GM10248 (cell line): Measurements from ENCODE around the gene FOXL1.

ENCODE experiments used
- CTCF ChIA-PET: fragments of 300-600 bp; sonication (Branson Sonifier 250); formaldehyde crosslinking; extraction: SDS; loops from one replicate; lab custom pipeline; 2021; ENCODE audit warnings: antibody characterized with exemption; lab: Yijun Ruan, JAX
- POLR2A ChIA-PET: fragments of 350-650 bp; sonication (Branson Sonifier 250); formaldehyde crosslinking; extraction: SDS; loops from one replicate; lab custom pipeline; 2020; ENCODE audit warnings: antibody characterized with exemption; lab: Yijun Ruan, JAX
- DNase-seq: peaks from one replicate; pipeline ENCODE4 v3.0.0; 2012; ENCODE audit errors: extremely low spot score
- TF ChIP-seq, protein P1 (sequence below): IDR thresholded peaks from 2 replicates; pipeline ENCODE4 v1.5.1; 2012; ENCODE audit warnings: mild to moderate bottlenecking, low read depth; ENCODE audit errors: extremely low read depth, missing control alignments, control extremely low read depth

The FOXL1 gene

DNA sequence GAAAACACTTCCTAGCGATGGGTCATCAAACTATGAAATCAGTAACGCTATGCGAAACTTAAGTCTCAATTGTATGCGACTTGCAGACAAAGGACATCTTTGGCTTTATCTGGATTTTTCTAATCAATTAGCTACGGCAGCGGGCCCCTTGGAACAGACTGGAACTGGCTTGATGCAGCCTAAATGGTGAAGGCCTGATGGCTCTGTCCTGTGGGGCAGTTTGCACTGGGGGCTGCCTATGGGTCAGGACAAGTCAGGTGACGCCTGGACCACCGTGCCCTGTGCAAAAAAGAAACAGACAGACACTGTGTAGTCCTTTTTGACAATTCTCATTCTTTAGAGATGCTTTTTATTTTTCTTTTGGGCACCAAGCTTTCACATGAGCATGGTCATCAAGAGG is 45.3 kb upstream of the FOXL1 start:
- no peak for DNase-seq
- POLR2A ChIA-PET: no interaction called here
- TF ChIP-seq, protein P1, sequence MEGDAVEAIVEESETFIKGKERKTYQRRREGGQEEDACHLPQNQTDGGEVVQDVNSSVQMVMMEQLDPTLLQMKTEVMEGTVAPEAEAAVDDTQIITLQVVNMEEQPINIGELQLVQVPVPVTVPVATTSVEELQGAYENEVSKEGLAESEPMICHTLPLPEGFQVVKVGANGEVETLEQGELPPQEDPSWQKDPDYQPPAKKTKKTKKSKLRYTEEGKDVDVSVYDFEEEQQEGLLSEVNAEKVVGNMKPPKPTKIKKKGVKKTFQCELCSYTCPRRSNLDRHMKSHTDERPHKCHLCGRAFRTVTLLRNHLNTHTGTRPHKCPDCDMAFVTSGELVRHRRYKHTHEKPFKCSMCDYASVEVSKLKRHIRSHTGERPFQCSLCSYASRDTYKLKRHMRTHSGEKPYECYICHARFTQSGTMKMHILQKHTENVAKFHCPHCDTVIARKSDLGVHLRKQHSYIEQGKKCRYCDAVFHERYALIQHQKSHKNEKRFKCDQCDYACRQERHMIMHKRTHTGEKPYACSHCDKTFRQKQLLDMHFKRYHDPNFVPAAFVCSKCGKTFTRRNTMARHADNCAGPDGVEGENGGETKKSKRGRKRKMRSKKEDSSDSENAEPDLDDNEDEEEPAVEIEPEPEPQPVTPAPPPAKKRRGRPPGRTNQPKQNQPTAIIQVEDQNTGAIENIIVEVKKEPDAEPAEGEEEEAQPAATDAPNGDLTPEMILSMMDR: no peak
- CTCF ChIA-PET: interaction anchor here (1.4 kb wide), 1 partner anchor 13 kb away, joined by 8 read pairs; no protein-coding TSS in a partner anchor

DNA sequence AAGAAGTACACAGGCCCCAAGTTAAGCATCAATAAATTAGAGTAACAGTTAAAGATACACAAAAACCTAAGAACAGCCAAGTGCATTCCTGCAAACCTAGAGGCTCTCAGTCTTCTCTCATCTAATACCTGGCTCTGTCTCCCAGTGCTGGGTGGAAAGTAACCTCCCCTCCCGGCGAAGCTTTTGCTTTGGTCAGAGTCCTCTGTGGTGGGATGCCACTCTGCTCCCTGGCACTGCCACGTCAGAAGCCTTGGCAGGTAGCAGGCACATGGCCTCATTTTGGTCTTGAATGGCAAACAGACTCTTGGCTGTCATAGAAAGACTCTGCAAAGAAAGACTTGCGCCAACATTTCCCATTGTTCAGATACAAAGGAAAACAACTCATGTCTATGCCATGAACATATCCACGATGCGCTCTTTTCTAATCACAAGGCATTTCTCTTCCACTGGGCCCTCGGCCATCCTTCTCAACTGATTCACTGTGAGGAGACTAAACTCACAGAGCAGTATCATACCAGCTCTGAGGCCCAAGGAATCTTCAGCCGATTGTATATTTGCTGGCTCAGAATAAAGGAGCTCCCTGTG is 44.5 kb upstream of the FOXL1 start:
- ChIA-PET POLR2A (no interaction called here), CTCF (interaction anchor here (1.4 kb wide), 1 partner anchor 13 kb away, joined by 8 read pairs; no protein-coding TSS in a partner anchor)
- no peak for DNase-seq
- TF ChIP-seq, protein P1: no peak

DNA sequence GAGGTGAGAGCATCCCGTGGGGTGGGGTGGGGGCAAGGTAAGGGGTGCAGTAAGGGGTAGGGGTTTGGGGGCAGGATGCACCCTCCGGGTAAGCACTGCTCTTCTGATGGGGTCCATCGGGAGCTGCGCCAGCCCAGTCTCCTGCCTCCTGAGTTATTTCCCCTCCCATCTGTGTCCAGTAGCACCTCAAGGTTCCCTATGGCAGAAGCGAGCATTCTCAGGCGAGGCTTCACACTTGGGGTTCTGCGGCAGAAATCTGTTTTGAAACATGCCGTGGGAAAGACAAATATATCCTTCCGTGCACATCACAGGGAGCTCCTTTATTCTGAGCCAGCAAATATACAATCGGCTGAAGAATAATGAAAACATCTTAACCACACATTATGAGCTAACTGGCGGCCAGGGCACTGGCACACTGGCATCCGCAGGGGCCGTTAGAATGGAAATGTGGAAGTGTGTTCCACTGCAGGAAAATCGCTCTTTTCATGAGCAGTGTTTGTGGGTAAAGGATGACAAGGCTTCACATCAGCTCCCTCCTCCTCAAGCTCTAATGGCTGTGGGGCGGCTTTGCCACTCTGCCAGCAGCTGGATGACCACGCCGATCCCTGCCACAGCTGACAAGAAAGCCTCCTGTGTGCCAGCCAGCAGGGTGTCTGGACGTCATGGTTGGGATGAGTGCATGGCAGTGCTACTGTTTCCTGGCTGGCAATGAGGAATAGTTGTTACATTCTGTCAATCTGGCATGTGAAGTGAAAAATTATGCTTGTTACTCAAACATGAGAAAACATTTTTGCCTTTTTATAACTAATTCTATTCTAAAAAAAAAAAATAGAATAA is 43.4 kb upstream of the FOXL1 start:
- no peak for DNase-seq
- TF ChIP-seq, protein P1: no peak
- POLR2A ChIA-PET: no interaction called here
- CTCF ChIA-PET: interaction anchor here (0.7 kb wide), 1 partner anchor 15 kb away, joined by 3 read pairs; no protein-coding TSS in a partner anchor

GRCh38 chr16:86536621-86537020 is 41.7 kb upstream of the FOXL1 start:
- DNase-seq: no peak
- CTCF ChIA-PET: interaction anchor here (1.5 kb wide), 1 partner anchor 28 kb away, joined by 5 read pairs; no protein-coding TSS in a partner anchor
- POLR2A ChIA-PET: no interaction called here
- TF ChIP-seq, protein P1: no peak

DNA sequence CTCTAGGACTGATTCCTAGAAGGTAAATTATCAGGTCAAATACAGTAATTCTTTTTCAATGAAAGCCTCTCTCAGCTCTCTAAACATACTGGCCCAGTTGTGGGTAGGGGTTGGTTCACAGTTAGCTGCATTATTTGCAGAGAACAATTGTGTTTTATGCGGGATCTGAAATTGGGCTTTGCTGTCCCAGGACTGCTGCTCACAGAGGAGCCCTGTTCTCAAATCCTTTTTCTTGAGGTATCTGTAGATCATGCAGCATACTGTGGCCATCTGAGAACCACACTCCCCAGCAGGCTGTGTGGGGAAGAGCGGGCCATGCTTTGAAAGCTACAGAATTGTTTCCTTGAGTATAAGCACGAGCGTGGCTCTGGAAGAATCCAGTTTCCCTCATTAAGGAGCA is 40.9 kb upstream of the FOXL1 start:
- TF ChIP-seq, protein P1: no peak
- POLR2A ChIA-PET: no interaction called here
- CTCF ChIA-PET: interaction anchor here (1.5 kb wide), 1 partner anchor 27 kb away, joined by 5 read pairs; no protein-coding TSS in a partner anchor
- no peak for DNase-seq

DNA sequence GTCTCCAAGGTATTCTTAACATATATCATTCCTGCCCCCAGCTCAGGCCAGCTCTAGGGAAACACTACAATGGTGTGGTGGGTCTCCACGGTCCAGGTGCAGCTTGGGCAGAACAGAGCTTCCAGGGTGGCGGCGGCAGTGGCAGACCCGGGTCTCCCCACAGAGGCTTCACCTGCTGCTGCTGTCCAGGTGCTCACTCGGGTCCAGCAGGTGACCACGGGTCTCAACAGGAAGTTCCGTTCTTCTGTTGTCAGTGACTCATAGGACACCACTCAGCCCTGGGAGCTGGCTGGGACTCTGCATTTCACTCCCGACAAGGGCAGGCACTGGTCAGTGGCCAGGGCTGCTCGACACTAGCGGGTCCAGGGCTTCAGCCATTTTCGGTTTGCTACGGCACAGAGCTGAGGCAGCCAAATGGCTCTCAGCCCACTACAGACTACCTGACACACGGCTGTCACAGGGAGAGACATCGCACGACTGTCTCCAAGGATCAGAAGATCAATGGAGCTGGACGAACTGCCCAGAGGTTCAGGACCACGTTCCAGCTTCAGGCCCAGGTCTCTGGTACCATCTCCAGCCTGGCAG is 40.1 kb upstream of the FOXL1 start:
- ChIA-PET POLR2A (no interaction called here), CTCF (no interaction called here)
- no peak for DNase-seq
- TF ChIP-seq, protein P1: no peak
